Kasumi-1 (cell line): ENCODE measurements around the gene SGCA.
A peak's percentile ranks its signal among the peaks of the same experiment; 100 is the strongest.

Experiments used
- DNase-seq, 2 experiments: peaks; one replicate each; lab custom pipeline; 2025; lab: John Stamatoyannopoulos, UW

SGCA gene

GRCh38 chr17:50134206-50135110 lies 31.3 kb upstream of the SGCA start:
- DNase-seq = no peak

- DNase-seq = no peak
Measured at GRCh38 chr17:50135316-50136095, 30.3 kb upstream of the SGCA start.

- no peak for DNase-seq
Measured at GRCh38 chr17:50136096-50136687, 29.6 kb upstream of the SGCA start.

- no peak for DNase-seq
Measured at GRCh38 chr17:50137042-50137441, 28.8 kb upstream of the SGCA start.

- DNase-seq = no peak
Measured at GRCh38 chr17:50139185-50139783, 26.5 kb upstream of the SGCA start.

GRCh38 chr17:50139950-50140885 lies 25.6 kb upstream of the SGCA start:
- peak; percentile 91 to 93 for DNase-seq

GRCh38 chr17:50141026-50141744 lies 24.6 kb upstream of the SGCA start:
- no peak for DNase-seq

GRCh38 chr17:50141745-50142110 lies 24.1 kb upstream of the SGCA start:
- DNase-seq = no peak

GRCh38 chr17:50143461-50144176 lies 22.2 kb upstream of the SGCA start:
- DNase-seq = no peak

- DNase-seq = no peak
Measured at GRCh38 chr17:50144355-50144754, 21.4 kb upstream of the SGCA start.

GRCh38 chr17:50144845-50145531 lies 20.8 kb upstream of the SGCA start:
- no peak for DNase-seq

- DNase-seq = no peak
Measured at GRCh38 chr17:50145532-50146229, 20.1 kb upstream of the SGCA start.

- DNase-seq = no peak
Measured at GRCh38 chr17:50146230-50146926, 19.4 kb upstream of the SGCA start.

GRCh38 chr17:50146927-50147665 lies 18.7 kb upstream of the SGCA start:
- no peak for DNase-seq

GRCh38 chr17:50147841-50148225 lies 18.0 kb upstream of the SGCA start:
- no peak for DNase-seq

GRCh38 chr17:50148226-50149090 lies 17.3 kb upstream of the SGCA start:
- DNase-seq = peak; percentile 94 to 98

GRCh38 chr17:50149091-50149416 lies 16.8 kb upstream of the SGCA start:
- no peak for DNase-seq
